GM18951 (cell line): ENCODE results near the gene DAB1.

Experiments used
- POLR2A ChIP-seq: IDR thresholded peaks from 4 replicates; pipeline ENCODE4 v1.6.1; 2011; ENCODE audit warnings: mild to moderate bottlenecking; ENCODE audit not compliant: insufficient read length, insufficient read depth; ENCODE audit errors: extremely low read depth
- in situ Hi-C: fragments of 300-500 bp; cut with MboI; formaldehyde crosslinking; loops from one replicate; pipeline ENCODE4 v1.12.0; 2022; ENCODE audit warnings: low sequenced_read_pairs, mixed read lengths, inconsistent platforms; ENCODE audit not compliant: unreplicated experiment

Gene DAB1

GRCh38 chr1:57289781-57290180, 134.1 kb downstream of the DAB1 start:
- in situ Hi-C loops, result no loop called here

DNA sequence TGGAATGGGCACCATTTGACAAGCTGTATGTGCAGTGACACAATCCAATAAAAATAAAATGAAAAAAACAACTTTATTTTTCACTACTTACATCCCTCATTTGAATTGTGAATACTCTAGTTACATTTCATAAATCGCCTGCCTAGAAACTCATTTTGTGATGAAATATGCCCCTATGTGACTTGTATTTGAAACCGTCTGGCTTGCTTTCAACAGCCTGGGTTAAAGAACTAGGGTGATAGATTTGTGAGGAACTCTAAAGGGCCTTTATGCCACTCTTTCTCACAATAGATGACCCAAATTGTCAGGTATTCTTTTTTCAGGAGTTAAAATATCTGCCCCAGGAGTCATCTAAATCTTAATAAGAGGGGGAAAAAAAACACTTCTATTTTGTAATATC, 137.9 kb downstream of the DAB1 start:
- in situ Hi-C loops, result no loop called here
- TF ChIP-seq POLR2A, result no peak

More at GRCh38 chr1:57289781-57290180, 134.1 kb downstream of the DAB1 start:
- no peak for TF ChIP-seq POLR2A

DNA sequence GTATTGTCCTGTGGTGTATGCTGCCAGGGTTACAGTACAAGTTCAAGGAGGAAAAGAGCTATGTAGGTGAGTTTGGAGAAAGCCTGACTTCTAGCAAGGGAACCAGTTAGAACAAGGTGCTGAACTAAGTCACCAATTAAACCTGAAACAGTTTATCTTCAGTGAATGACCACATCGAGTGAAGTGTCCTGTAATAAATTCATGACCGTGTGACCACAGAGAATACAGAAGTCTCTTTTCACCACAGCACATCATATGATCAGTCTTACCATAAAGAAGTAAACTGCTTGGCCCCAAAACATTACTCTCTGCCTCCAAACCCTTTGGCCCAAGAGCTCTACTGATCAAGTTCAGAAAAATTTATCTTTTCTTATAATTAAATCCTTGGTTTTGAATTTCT, 141.4 kb downstream of the DAB1 start:
- in situ Hi-C loops, result no loop called here
- TF ChIP-seq POLR2A, result no peak

DNA sequence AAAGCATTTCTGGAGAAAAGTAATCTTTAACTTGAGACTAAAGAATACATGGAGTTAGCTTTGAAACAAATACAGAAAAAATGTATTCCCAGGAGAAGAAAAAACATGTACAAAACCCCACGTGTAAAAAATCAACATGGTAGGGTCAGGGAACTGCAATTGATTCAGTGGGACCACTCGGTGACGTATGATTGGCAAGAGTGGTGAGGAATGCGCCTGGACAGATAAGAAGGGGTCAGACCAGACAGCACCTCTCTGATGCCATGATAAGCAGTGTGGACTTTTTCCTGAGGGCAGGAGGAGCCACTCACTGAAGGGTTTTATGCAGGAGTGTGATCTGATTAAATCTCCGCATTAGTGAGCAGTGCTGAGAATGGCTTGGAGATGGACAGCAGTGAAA, 142.5 kb downstream of the DAB1 start:
- in situ Hi-C loops, result no loop called here
- no peak for TF ChIP-seq POLR2A

DNA sequence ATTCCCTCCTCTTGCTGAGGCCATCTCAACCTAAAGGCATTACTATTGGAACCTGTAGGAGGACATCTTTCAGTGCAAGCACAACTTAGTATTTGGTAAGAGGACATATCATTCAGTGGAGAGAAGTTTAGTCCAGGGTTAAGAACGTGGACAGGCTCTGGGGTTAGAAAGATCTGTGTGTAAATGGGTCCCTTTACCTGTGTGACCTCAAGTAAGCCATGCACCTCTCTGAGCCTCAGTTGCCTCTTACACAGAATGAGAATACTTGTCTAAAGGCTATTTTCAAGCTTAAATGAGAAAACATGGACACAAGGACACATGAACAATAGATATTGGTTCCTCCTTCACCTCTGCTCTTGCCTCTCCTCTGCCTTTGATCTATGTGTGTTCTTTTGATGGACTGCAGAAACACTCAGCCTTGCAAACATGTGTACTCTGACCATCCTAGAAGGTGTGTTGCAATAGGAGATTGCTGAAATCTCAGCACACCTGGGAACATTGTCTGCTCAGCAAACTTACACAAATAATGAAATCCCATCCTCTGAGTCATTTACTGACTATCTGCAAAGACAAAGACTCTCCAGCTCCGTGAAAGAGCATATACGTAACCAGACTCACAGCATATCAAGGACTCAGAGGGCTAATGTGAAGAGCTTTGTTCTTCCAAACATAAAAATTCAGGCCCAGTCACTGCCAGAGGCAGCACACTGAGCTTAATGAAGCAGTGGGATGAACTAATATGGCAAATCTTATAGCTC, 143.8 kb downstream of the DAB1 start:
- in situ Hi-C loops, result no loop called here
- no peak for TF ChIP-seq POLR2A

DNA sequence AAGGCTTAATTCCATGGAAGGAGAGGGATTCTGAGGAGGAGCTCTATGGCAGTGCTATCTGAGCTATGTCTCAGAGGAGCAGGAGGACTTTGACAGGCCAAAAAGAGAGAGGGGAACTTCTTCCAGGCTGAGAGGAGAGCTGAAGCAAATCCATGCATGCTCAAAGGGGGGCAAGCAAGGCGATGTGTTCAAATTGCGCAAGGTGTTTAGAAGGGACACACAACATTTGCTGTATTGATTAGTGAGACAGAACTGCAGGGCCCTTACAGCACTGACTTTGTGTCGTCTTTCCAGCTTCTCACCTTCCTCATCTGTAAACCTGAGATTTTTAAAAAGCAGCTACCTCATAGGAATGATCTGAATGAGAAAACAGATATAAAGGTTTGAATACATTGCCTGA, 145.3 kb downstream of the DAB1 start:
- in situ Hi-C loops, result no loop called here
- TF ChIP-seq POLR2A, result no peak

DNA sequence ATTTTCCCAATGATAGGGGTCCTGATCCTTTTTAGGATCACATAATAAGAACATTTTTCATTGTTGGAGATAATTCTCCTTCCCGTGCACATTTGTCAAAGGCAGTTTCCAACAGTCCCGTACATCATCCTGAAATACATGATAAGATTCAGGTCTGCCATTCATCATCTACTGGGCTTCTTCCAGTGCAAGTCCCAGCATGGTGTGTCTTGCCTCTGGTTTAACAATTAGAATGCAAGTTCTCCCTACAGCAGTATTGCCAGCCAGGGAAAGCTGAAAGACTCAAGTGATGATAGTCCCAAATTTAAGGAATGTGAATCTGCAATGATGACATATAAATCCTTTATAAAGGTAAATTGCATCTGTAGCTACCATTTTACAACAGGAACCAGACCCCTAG, 146.2 kb downstream of the DAB1 start:
- in situ Hi-C loops, result no loop called here
- TF ChIP-seq POLR2A, result no peak

DNA sequence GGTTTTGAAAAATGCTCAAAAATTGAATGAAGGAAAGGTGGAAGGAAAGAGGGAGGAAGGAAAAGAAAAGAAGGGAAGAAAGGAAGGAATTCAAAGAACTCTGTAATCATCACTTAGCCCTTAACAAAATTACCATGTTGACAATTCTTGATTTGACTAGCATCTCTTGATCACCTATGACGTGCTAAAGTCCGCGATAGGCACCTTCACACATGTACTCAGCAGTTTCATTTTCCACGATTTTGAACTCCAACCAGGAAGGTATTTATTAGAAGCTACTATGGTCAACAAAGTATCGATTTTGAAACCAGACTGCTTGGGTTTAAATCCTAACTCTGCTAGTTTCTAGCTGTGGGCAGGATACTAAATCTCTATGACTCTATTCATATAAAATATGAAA, 146.9 kb downstream of the DAB1 start:
- no peak for TF ChIP-seq POLR2A
- in situ Hi-C loops, result no loop called here

DNA sequence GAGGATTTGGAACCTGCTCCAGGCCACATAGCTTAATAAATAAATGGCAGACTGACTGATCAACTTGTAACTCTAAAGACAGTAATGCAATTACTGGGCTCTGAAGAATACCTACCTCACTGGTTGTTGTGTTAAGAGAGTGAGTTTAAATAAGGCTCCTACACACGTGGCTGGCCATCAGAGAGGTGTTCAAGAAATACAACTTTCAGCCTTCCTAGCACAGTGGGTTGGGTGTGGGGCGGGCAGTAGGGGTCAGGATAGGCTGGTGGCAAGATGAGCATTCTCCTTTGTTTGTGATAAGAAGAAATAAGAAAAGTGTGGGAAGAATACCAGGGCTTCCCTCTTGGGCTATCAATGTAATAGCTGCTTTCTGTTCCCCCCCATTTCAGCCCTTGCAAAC, 151.3 kb downstream of the DAB1 start:
- TF ChIP-seq POLR2A, result no peak
- in situ Hi-C loops, result no loop called here

- no peak for TF ChIP-seq POLR2A
- in situ Hi-C loops, result no loop called here
Observed at GRCh38 chr1:57272150-57272549, 151.7 kb downstream of the DAB1 start.

GRCh38 chr1:57270927-57271698, 152.7 kb downstream of the DAB1 start:
- no peak for TF ChIP-seq POLR2A
- in situ Hi-C loops, result no loop called here

DNA sequence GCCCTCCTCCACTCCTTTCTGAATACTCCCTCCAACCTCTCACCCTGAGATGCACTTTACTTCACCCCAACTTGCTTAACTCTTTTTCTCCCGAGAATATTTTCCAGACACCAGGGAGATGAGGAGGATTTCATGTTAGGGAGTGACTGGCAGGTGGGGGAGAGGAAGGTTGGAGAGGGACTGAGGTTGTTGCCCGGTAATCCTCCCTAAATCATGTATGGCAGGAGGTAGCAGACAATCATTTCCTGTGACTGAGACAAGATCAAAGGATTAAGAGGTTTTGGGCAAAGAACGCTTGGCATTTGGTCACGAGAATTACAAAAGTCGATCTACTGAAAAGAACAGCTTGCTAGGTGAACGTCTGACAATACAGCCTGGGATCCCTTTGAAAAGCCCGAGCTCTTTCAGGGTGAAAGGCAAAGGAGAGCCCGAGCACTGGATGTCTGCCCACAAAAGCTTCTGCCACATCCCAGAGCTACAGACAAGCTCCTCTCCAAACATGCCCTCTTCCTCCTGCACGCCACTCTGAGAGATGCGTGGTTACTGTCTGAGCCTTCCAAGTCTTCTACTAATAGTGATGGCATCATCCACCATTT, 154.1 kb downstream of the DAB1 start:
- in situ Hi-C loops, result no loop called here
- TF ChIP-seq POLR2A, result no peak

GRCh38 chr1:57265104-57265503, 158.8 kb downstream of the DAB1 start:
- no peak for TF ChIP-seq POLR2A
- in situ Hi-C loops, result no loop called here

DNA sequence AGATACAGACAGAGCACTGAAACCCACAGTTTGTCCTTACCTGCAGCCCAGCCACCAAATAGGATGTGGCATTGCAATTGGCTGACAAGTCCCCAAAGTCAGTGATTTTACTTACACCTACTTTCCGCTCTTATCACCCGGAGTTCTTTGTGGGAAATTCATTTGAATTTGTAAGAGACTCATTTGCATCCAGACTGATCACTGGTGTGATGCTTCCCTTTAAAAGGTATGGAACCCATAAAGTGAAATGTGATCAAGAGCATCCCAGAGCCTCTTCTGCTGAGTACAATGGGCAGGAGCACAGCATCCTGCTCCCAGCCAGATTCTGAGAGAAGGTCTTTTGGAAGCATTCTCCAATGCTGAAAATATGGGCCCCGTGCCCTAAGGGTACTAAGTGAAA, 161.4 kb downstream of the DAB1 start:
- in situ Hi-C loops, result no loop called here
- no peak for TF ChIP-seq POLR2A
